GM18505 (cell line): ENCODE measurements around the gene DPYSL3.
A peak's percentile ranks its signal among the peaks of the same experiment; 100 is the strongest.
"Not testable (repeated sequence)": the region's sequence is repeated elsewhere in the genome, so short reads cannot be mapped to it uniquely, and the experiment has no call there.

ENCODE experiments used
- ATAC-seq: cut with Tn5 transposase; IDR thresholded peaks from one replicate; pipeline ENCODE4 v1.9.1; 2021; ENCODE audit not compliant: unreplicated experiment
- POLR2A ChIP-seq: IDR thresholded peaks from 4 replicates; pipeline ENCODE4 v1.6.1; 2011; ENCODE audit warnings: borderline replicate concordance; ENCODE audit not compliant: insufficient read depth, insufficient read length; ENCODE audit errors: extremely low read depth

DPYSL3 gene

DNA sequence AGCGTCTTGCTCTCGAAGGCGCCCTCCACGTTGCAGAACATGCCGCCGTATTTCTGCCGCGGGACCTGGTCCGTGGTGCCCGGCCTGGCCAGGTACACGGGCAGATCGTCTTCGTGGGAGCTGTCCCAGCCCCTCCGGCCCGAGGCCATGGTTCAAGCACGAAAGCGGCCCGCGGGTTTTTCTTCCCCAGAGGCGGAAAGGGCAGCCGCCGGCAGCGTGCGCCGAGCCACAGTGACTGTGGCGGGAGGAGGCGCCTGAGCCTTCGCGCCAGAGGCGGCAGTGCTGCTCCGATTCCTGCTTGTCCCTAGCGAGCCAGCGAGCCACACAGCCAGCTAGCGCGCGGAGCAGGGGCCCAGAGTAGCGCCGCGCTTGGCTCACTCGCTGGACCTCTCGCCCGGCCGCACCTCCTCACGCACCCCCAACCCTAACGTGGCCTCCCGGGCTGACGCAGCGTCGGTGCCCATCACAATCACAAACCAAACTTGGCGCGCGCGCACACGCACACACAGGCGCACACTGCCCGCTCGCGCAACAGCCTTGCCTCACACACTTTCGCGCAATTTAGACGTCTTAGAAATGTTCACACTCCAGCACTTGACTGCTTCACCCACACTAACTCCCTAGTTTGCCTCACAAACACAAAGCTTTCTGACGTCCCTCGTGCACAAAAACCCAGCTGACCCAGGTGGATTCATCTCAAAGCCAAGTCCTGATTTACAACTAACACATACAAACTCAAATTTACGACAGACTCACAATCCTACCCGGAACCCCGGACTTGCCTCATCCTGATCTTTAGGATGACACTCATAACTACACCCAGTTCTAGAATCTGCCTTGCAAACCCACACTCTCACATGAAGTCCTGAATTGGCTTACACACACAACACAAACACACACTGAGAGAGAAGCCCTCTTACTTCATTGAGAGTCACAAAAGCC lies at the start of gene DPYSL3:
TSS of gene DPYSL3 (minus strand) at position 359 of the 942 bp plus-strand sequence. CDS start at position 149, 210 bp downstream.
- no peak for TF ChIP-seq POLR2A
- peak; percentile 55 for ATAC-seq

DNA sequence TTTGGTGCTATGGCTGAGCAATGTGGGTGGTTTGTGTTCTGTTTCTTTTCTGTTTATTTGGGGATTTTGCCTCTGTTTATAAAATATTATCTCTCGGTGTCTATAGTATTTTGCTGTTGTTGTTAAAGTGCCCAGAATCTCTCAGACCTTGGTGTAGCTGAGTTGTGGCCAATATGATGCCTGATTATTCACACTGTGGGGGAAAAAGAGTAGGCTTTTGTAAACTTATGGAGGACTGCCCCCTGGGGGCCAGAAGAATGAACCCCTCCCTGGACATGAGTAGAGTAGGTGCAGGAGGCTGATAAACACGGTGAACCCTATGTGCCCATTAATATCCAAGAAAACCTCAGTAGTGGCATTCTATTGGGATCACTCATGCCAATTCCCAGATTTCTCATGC lies 49.0 kb upstream of the DPYSL3 start:
- ATAC-seq = peak; percentile 58
- no peak for TF ChIP-seq POLR2A

DNA sequence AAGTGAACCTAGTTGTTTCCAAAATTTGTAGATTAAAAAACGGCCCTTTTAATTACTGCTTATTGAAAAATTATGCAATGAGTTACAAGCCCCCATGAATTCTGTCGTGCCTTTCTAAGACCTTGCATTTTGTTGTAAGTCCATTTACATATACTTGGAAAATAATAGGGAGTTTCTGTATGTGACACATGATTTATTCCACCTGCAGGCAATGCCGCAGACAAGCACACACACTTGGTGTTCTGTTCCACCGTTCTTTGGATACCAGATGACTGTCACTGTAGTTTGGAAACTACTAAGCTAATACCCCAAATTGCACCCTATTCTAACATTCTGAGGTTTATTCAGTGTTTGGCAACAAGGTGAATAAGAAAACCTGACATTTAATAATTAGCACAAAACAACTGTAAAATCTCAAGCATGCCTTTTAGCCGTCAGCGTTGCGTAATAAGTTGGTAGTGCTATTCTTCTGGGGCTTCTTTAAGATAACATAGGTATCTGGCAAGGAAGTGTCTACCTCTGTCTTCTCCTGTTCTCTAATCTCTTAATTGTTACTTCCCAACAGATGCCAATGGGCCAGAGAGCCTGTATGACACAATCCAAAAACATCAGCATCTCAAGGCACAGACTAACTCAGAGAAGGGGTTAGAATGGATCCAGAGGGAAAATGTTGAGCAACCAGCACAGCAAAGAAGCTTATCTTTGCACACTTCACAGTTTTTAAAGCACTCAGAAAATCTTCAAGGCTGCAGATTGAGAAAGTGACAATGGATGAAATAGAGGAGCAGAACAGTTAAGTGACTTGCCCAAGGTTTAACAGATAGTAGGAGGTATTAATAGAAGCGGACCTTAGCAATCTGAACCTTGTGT lies 48.2 kb upstream of the DPYSL3 start:
- ATAC-seq = no peak
- TF ChIP-seq POLR2A = no peak

DNA sequence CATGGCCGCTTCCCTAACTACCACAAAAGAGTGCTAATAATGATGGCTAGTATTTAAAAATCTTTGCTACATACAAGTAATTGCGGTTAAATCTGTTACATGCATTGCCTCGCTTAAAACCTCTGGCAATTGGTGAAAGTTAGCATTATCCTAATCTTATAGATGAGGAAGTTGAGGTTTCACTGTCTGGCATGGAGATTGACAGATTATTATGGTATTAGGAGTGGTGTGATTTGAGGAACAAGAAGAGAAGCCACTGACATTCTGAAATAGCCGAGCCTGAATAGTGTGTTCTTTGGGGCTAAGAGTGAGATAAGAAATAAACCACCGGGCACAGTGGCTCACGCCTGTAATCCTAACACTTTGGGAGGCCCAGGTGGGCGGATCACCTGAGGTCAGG lies 45.3 kb upstream of the DPYSL3 start:
- no peak for ATAC-seq
- no peak for TF ChIP-seq POLR2A

DNA sequence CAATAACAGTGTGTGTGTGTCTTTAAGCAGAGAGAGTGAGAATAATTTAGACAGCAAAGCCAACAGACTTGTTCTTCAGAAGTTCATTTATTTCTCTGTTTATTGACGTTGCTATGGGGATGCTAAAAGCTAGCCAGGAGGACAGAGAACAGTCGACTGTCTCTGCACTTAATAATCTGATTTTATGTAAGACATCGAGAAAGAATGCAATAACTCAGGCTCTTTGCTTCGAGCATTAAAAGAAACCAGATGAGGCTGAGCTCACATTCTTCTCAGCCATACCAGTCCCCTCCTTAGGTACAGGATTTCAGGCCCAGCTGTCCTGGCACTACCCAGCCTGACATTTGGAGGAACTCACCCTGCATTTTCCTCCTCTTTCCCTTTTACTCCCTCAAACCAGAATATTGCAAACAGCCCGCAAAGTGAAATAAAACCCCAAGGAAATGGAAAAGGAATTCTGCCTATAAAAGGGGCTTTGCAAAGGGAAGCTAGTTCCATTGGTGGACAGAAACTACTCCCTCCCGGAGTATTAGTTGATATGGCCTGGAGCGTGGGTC lies 44.5 kb upstream of the DPYSL3 start:
- ATAC-seq = no peak
- TF ChIP-seq POLR2A = no peak

DNA sequence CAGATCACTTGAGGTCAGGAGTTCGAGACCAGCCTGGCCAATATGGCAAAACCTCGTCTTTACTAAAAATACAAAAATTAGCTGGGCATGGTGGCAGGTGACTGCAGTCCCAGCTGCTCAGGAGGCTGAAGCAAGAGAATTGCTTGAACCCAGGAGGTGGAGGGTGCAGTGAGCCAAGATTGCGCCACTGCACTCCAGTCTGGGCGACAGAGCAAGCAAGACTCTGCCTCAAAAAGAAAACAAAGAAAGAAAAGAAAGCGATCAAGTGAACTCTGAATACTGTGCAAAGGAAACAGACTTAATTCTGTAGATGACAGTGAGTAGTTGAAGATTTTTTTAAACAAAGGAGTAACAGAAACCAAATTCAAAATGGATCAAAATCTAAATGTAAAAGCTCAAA lies 43.9 kb upstream of the DPYSL3 start:
- not testable (repeated sequence) for ATAC-seq

DNA sequence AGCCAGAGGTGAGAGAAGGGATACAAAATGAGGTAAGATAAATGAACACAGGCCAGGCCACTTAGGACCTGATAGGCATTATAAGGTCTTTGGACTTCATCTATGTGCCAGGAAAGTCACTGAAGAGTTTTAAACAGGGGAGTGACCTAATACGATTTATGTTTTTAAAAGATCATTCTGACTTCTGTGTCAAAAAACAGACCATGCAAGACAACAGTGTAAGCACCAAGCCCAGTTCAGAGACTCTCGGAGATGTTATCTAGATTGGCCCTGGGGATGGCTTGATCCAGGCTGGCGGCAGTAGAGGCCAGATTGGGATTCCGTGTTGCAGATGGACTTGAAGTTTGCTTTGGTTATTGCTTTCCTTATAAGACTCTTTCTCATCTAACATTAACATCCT lies 43.0 kb upstream of the DPYSL3 start:
- TF ChIP-seq POLR2A = no peak
- no peak for ATAC-seq

DNA sequence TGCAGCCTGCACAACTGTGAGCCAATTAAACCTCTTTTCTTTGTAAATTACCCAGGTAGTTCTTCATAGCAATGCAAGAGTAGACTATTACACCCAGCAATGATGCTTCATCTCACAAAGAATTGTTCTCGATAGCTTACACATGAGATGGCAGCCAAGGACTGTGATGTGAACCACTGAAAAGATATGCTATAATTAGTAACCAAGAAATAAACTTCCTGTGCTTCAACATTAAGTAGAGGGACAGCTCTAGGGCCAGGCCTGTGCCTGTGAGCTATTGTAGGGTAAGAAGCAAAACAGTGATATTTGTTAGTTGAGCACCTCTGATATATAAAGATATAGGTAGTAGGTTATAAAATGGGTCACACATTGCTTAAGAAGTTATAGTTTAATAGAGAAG lies 41.8 kb upstream of the DPYSL3 start:
- ATAC-seq = no peak
- no peak for TF ChIP-seq POLR2A

DNA sequence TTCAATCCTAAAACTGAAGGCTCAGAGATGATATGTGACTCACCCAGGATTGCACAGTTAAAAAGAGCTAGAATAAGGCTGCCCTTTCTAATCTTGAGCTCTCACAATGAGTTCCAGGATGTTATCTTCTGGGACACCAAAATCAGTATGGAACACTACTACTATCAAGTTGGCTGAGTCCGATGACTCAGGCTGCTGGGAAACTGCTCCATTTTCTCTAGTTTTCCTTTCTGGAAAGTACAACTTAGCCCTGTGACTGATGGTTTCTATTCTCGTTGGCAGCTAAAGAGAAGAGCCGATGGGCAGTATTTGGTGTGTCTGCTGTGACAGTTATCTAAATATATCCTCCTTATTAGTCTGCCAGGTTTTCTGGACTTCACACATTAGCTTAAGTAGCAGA lies 37.9 kb upstream of the DPYSL3 start:
- ATAC-seq = no peak
- no peak for TF ChIP-seq POLR2A

DNA sequence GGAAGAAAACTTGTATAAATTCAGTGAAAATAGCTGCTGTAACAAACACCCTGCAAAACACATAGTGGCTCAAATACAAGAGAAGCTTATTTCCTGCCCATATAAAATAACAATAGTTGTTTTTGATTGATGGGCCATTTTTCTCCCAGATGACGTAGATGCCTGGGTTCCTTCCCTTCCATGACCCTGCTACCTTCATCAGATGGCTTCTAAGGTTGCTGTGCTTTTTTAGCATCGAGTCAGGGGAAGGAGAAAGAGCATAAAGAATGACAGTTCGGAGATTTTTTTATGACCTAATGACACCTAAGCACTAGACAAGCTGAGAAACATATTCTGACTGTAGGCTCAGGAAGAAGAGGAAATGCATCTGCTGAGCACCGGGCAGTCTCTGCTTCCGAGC lies 34.7 kb upstream of the DPYSL3 start:
- no peak for TF ChIP-seq POLR2A
- no peak for ATAC-seq

DNA sequence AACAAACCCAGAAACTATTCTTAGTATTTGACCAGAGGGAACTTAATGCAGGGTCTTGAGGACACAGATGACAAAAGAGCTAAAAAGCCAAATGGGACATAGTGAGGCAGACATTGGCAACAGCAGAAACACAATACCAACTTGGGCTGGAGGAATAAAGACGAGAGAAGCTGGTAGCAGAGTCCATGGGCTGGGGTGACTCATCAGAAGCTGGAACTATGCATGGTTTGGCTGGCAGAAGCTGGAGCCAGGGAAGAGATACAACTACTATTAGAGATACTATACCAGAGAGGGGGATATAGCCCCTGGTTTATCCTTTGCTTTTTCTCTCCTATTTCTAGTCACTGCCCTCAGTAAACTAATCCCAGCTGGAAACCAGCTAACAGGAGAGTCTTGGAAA lies 29.2 kb upstream of the DPYSL3 start:
- no peak for TF ChIP-seq POLR2A
- ATAC-seq = no peak

DNA sequence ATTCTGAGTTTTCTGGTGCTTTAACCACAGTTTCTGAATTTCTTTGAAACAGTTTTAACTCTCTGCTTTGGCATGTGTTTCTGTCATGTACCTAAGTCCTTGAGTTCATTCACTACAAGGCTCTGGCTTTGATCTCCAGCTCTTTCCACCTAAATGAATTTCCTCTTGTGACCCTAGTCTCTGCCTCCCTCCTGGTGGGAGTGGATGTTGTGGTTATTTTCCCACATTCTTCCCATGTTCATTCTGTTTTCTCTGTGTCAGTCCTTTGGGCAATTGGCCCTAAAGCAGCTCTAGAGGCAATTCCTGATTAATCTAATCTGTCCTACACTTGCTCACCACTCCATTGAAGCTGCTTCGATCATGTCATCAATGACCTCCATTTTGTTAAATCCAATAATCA lies 28.4 kb upstream of the DPYSL3 start:
- ATAC-seq = no peak
- TF ChIP-seq POLR2A = no peak

DNA sequence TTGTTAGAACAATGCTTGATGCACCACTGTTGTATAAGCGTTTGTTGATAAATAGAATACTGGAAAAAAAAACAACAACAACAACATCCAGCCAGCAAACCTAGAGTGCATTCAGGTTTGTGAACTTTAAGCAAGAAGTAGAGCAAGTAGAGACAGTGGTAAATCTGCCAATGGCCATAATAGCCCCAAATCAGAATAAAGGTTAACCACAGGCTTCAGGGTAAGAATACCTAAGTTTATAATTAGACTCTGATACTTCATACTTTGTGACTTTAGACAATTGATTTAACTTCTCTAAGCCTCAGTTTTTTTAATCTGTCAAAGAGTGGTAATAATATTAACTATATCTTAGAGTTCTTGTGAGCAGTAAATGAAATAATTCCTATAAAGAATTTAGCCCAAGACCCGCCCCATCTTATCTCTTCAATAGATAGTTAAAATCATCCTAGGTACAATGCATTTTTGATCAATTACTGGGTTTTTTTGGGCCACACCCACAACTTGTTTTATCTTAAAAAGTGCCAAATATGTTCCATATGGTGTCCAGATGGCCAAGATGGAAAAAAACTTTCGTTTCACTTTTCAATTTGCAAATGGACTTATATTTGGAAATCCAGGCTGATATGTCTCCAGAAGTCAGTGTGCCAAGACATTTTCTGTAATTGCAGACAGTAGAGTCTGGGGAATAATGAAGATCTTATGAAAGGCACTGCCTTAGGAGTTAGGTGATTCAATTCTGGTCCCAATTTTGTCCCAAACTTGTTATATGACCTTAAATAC lies 24.5 kb upstream of the DPYSL3 start:
- ATAC-seq = no peak
- TF ChIP-seq POLR2A = no peak
